Pulmonary artery endothelial cell (primary cell): ENCODE data around the gene RFNG. TPM values are rescaled to one million over a fixed set of nuclear protein-coding genes. Genes with fewer than 3 reads are reported as not detected.

Experiments
- DNase-seq: peaks from one replicate; pipeline ENCODE4 v3.0.0-alpha.2; 2011; ENCODE audit warnings: low read depth, low spot score
- total RNA-seq: library from RNA; depleted of rRNA; stranded (reverse); fragments of >200 nt; gene quantifications from 2 replicates; pipeline ENCODE4 v1.2.3, GENCODE V29; 2014

RFNG gene
- total RNA-seq, 1 donor from 2014 or later, result 29.9 TPM

GRCh38 chr17:82015311-82015971, 36.2 kb downstream of the RFNG start:
- DNase-seq, result no peak

GRCh38 chr17:82014971-82015310, 36.7 kb downstream of the RFNG start:
- DNase-seq, result no peak

GRCh38 chr17:82014432-82014831, 37.2 kb downstream of the RFNG start:
- DNase-seq, result no peak

- DNase-seq, result no peak
Measured at GRCh38 chr17:82013772-82014321, 37.8 kb downstream of the RFNG start.

- DNase-seq, result no peak
Measured at GRCh38 chr17:82013341-82013740, 38.3 kb downstream of the RFNG start.

- DNase-seq, result no peak
Measured at GRCh38 chr17:82012640-82013295, 38.8 kb downstream of the RFNG start.

- no peak for DNase-seq
Measured at GRCh38 chr17:82012261-82012639, 39.4 kb downstream of the RFNG start.

GRCh38 chr17:82011617-82012187, 39.9 kb downstream of the RFNG start:
- DNase-seq, result no peak

GRCh38 chr17:82010575-82011525, 40.8 kb downstream of the RFNG start:
- no peak for DNase-seq

- no peak for DNase-seq
Measured at GRCh38 chr17:82009413-82009812, 42.2 kb downstream of the RFNG start.

- no peak for DNase-seq
Measured at GRCh38 chr17:82008941-82009405, 42.6 kb downstream of the RFNG start.

GRCh38 chr17:82008258-82008940, 43.2 kb downstream of the RFNG start:
- no peak for DNase-seq

- DNase-seq, result no peak
Measured at GRCh38 chr17:82007495-82008257, 43.9 kb downstream of the RFNG start.

GRCh38 chr17:82007228-82007494, 44.5 kb downstream of the RFNG start:
- DNase-seq, result no peak

- DNase-seq, result no peak
Measured at GRCh38 chr17:82006468-82007227, 45.0 kb downstream of the RFNG start.

GRCh38 chr17:82005701-82006348, 45.8 kb downstream of the RFNG start:
- no peak for DNase-seq

GRCh38 chr17:82004517-82005455, 46.8 kb downstream of the RFNG start:
- no peak for DNase-seq
